Spleen (tissue), 7 donors: ENCODE results near the gene NBEA.

ENCODE experiments used
- POLR2A ChIP-seq, 3 donors: fragments of 450-650 bp; IDR thresholded peaks; one replicate each; pipeline ENCODE4 v1.5.1; 2017; ENCODE audit warnings: antibody characterized with exemption in 3 of 3, mild to moderate bottlenecking in 1 of 3
- POLR2AphosphoS5 ChIP-seq, 3 donors: sonication (generic); formaldehyde crosslinking; IDR thresholded peaks; one replicate each; pipeline ENCODE4 v1.5.1; 2017; ENCODE audit warnings: antibody characterized with exemption in 3 of 3
- TF ChIP-seq, protein P1 (sequence below), 11 experiments: fragments of 200-600 bp in 7 of 11; fragments of 450-650 bp in 4 of 11; sonication (generic) in 4 of 11; IDR thresholded peaks in 8 of 11; conservative IDR thresholded peaks in 3 of 11; 1 replicate in 7 of 11; 2 replicates in 4 of 11; pipeline versions ENCODE4 v1.4.0 to v1.8.0; 2016 to 2021; ENCODE audit warnings: antibody characterized with exemption in 11 of 11, inconsistent platforms in 4 of 11, mild to moderate bottlenecking in 1 of 11
- donor health status: DM: no; HTN: no; CAD: no; lungs with moderate emphysema.
- donor health status: DM: no; HTN: no; CAD: no.
- donor health status: DM: no; HTN: no; CAD: no.

- TF ChIP-seq, protein P1, sequence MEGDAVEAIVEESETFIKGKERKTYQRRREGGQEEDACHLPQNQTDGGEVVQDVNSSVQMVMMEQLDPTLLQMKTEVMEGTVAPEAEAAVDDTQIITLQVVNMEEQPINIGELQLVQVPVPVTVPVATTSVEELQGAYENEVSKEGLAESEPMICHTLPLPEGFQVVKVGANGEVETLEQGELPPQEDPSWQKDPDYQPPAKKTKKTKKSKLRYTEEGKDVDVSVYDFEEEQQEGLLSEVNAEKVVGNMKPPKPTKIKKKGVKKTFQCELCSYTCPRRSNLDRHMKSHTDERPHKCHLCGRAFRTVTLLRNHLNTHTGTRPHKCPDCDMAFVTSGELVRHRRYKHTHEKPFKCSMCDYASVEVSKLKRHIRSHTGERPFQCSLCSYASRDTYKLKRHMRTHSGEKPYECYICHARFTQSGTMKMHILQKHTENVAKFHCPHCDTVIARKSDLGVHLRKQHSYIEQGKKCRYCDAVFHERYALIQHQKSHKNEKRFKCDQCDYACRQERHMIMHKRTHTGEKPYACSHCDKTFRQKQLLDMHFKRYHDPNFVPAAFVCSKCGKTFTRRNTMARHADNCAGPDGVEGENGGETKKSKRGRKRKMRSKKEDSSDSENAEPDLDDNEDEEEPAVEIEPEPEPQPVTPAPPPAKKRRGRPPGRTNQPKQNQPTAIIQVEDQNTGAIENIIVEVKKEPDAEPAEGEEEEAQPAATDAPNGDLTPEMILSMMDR (IDR thresholded peaks at IDR 0.05 in 8 of 11, conservative IDR thresholded peaks at IDR 0.05 in 3 of 11), result no peak
- no peak for TF ChIP-seq POLR2AphosphoS5 (IDR thresholded peaks at IDR 0.05)
- TF ChIP-seq POLR2A (IDR thresholded peaks at IDR 0.05), result no peak
These were observed 343.6 kb downstream of the NBEA start for GRCh38 chr13:35285677-35286076.
